IgD-negative memory B cell (primary cell): Measurements from ENCODE around the gene PSTPIP1. TPM values are rescaled to one million over a fixed set of nuclear protein-coding genes. Genes with fewer than 3 reads are reported as not detected.

Source experiments
- H3K27ac Mint-ChIP-seq, 3 donors: one replicate each; pipeline ENCODE4 v1.8.0; 2020 to 2022; ENCODE audit warnings: mild to moderate bottlenecking in 3 of 3, mixed read lengths in 3 of 3, moderate library complexity in 1 of 3
- H3K27me3 Mint-ChIP-seq: one replicate; pipeline ENCODE4 v1.8.0; 2021; ENCODE audit warnings: mixed read lengths
- H3K36me3 Mint-ChIP-seq: one replicate; pipeline ENCODE4 v1.8.0; 2020; ENCODE audit warnings: mild to moderate bottlenecking, mixed read lengths
- H3K4me1 Mint-ChIP-seq, 3 donors: one replicate each; pipeline ENCODE4 v1.8.0; 2020 to 2022; ENCODE audit warnings: mixed read lengths in 3 of 3, mild to moderate bottlenecking in 1 of 3
- H3K4me3 Mint-ChIP-seq, 4 donors: one replicate each; pipeline ENCODE4 v1.8.0; 2020 to 2022; ENCODE audit warnings: mild to moderate bottlenecking in 4 of 4, mixed read lengths in 4 of 4, moderate library complexity in 3 of 4
- H3K9me3 Mint-ChIP-seq, 3 donors: one replicate each; pipeline ENCODE4 v1.8.0; 2020 to 2021; ENCODE audit warnings: mixed read lengths in 3 of 3, mild to moderate bottlenecking in 1 of 3
- polyA plus RNA-seq: library from polyadenylated mRNA; unstranded; fragments of 300-500 nt; fragmentation: Illumina TruSeq; gene quantifications from one replicate; pipeline ENCODE4 v1.2.3, GENCODE V29; 2021

PSTPIP1 gene
- polyA plus RNA-seq, 1 donor from 2014 or later, result 37.3 TPM

DNA sequence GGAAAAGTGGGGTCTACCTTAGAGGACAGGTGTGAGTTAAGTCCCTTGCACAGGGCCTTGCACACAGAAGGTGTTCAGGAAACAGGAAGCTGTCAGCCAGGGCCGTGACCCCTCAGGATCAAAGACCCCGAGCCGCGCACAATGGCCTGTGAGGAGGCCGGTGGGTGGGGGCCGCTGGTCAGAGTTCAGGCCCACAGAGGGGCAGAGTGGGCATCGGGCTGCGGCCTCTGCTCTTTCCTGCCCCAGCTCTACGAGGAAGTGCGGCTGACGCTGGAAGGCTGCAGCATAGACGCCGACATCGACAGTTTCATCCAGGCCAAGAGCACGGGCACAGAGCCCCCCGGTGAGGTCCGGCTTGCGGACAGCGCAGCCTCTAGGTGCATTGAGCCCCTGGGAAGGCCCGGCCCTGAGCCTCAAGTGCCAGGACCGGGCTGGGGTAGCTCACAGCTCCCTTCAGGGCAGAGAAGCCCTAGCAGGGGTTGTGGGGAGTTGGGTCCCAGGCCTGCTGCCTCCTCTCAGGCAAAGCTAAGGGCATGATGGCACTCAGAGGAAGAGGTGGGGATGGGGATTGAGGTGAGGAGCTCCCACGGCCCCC lies 37.2 kb downstream of the PSTPIP1 start:
- no peak overlapping the region for H3K27ac Mint-ChIP-seq
- H3K36me3 Mint-ChIP-seq, result peaks cover under 1% of the 10 kb centered on the region
- H3K4me3 Mint-ChIP-seq, result no peak overlapping the region
- H3K27me3 Mint-ChIP-seq, result no peaks in the 10 kb centered on the region
- peaks cover 9 to 17% (median 13%) of the 10 kb centered on the region in 3 donors for H3K4me1 Mint-ChIP-seq
- peaks cover 0 to under 1% (median 0%) of the 10 kb centered on the region in 3 donors for H3K9me3 Mint-ChIP-seq

DNA sequence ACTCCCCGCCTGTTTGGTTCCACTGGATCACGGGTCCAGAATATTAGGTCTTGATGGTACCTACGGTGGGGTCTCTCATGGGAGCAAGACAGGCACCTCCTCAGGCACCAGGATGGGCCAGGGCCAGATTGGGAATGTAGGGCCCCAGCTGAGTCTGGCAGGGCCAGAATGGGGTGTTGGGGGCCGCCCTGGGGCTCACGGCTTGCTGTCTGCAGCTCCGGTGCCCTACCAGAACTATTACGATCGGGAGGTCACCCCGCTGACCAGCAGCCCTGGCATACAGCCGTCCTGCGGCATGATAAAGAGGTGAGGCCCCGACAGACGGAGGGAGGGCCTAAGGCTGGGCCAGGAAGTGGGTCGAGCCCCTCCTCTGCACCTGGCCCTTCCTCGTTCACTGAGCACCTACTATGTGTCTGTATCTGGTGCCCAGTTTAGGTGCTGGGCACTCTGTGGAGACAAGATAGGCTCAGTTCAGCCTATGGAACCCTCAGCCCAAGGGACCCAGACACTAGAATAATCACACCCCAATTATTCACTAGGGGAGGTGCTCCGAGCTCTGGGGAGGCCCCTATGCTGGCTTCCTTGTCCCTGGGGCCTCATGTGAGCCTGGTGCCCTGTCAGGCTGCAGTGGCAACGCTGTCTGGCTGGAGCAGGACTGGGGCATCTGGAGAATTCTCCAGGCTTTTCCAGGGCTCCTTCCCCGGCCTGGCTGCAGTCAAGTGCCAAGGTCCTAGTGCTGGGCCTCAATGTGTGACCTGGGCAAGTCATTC lies 37.9 kb downstream of the PSTPIP1 start:
- peaks cover 9 to 17% (median 13%) of the 10 kb centered on the region in 3 donors for H3K4me1 Mint-ChIP-seq
- H3K9me3 Mint-ChIP-seq, result peaks cover 0 to 5% (median 0%) of the 10 kb centered on the region in 3 donors
- H3K27me3 Mint-ChIP-seq, result no peaks in the 10 kb centered on the region
- H3K36me3 Mint-ChIP-seq, result peaks cover 2% of the 10 kb centered on the region
- H3K4me3 Mint-ChIP-seq, result peak overlapping the region in 1 of 4 donors; percentile 9
- peak overlapping the region in 1 of 3 donors; percentile 14 for H3K27ac Mint-ChIP-seq

DNA sequence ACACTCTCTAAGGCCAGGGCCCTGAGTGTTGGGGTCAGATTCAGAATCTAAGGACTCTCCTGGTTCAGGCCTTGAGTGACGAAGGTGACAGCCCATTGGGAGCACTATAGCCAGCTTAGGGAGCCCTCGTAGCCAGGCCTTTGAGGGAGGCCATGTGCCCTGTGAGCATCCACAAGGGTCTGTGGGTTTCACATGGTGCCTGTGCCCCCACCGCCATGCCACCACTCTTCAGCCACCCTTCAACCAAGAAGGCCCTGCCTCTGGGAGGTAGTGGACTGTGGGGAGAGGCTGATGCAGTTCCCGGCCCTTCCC lies 38.4 kb downstream of the PSTPIP1 start:
- Mint-ChIP-seq H3K36me3 (peaks cover 2% of the 10 kb centered on the region), H3K27me3 (no peaks in the 10 kb centered on the region), H3K4me3 (peak overlapping the region in 1 of 4 donors; percentile 9), H3K9me3 (peaks cover 0 to 5% (median 0%) of the 10 kb centered on the region in 3 donors), H3K4me1 (peaks cover 9 to 17% (median 13%) of the 10 kb centered on the region in 3 donors), H3K27ac (peak overlapping the region in 1 of 3 donors; percentile 14)

DNA sequence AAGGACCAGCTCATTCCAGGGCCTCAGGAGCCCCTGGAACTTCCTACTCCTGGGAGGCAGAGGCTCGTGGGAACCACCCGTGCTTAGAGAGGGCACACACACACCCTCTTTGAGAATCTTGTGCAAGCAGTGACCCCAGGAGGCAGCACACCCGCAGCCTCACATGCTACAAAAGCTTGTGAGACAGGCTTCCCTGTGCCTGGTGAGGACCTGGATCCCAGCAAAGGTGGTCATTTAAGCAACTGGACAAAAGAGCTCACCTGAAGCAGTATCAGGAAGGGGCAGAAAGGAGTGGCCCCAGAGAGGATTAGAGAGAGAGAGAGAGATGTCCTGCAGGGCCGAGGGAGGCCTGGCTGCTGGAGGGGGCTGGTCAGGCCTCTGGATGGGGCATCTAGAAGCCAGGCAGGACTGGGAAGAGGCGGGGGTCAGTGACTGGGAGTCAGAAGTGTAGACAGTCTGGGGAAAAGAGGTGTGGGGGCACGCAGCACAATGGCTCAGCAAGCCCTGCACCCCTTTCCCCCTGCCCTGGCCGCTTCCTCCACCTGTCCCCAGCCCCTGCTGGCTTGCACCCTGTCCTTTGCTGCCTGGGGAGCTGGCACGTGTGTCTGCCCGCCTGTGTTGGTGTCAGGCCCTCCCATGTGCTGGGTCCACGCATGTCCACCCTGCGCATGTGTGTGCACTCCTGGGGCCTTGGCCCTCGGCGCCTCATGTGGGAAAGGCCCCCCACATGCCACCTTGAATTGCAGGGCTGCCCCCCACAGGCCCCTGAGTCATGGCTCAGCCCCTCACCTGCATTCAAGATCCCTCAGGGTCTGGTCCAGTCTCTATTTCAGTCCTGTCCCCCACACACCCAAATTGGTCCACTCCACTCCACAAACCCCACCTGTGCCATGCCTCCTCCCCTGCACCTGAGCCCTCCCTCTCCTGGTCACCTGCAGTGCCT lies 39.1 kb downstream of the PSTPIP1 start:
- Mint-ChIP-seq H3K4me1 (peaks cover 12 to 17% (median 13%) of the 10 kb centered on the region in 3 donors), H3K27me3 (no peaks in the 10 kb centered on the region), H3K9me3 (peaks cover 0 to 5% (median 0%) of the 10 kb centered on the region in 3 donors), H3K4me3 (peak overlapping the region in 1 of 4 donors; percentile 9), H3K36me3 (peaks cover 2% of the 10 kb centered on the region), H3K27ac (peak overlapping the region in 2 of 3 donors; percentile 42 to 84)

DNA sequence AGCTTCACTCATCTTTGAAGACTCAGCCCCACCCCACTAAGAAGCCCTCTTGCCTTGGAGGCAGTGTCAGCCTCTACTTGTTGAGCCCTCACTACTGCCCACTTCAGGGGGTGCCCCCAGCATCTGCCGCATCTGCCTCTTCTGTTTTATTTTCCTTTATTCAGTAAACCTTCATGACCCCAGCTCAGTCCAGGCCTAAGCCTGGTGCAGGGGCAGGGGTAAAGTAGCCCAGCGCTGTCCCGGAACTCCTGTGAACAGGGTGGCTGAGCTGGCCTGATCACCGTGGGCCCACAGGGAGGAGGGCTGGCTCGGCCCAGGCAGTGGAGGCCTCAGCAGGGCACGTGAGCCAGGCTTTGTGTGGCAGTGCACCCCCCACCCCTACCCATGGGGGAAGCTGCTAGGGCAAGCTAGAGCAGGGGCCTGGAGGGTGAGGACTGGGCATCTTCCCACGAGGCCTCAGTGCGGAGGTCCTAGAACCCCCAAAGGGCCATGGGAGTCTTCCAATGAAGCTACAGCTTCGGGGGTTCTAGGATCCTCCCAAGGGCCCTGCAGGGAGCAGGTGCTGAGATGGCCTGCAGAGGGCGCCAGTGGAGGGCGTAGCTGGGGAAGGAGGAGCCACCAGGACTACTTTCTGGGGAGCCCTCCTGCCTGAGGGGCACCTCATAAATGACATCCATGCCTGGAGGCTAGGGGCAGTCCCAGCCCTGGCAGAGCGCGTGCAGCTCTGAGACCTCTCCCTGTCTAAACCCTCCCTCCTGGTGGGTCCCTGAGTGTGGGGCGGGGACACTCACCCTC lies 40.0 kb downstream of the PSTPIP1 start:
- H3K27ac Mint-ChIP-seq, result peak overlapping the region; percentile 53 to 86 (median 84)
- peak overlapping the region in 1 of 4 donors; percentile 9 for H3K4me3 Mint-ChIP-seq
- H3K27me3 Mint-ChIP-seq, result no peaks in the 10 kb centered on the region
- H3K4me1 Mint-ChIP-seq, result peaks cover 8 to 12% (median 11%) of the 10 kb centered on the region in 3 donors
- peaks cover 2% of the 10 kb centered on the region for H3K36me3 Mint-ChIP-seq
- H3K9me3 Mint-ChIP-seq, result peaks cover 0 to 5% (median 0%) of the 10 kb centered on the region in 3 donors

DNA sequence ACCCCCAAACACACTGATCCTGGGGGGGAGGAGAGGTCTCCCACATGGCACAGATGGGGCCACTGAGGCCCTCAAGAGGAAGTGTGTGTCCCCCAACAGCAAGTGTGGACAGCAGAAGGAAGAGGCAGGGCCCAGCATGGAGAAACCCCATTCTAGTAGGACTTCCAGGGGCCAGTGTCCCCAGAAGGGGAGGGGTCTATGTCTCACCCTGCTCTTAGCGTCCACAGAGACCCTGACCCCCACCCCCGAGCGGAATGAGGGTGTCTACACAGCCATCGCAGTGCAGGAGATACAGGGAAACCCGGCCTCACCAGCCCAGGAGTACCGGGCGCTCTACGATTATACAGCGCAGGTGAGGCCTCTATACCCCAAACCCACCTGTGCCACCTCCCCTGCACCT lies 40.7 kb downstream of the PSTPIP1 start:
- Mint-ChIP-seq H3K4me3 (peak overlapping the region in 1 of 4 donors; percentile 43), H3K27me3 (no peaks in the 10 kb centered on the region), H3K9me3 (peaks cover 0 to 5% (median 0%) of the 10 kb centered on the region in 3 donors), H3K27ac (peak overlapping the region; percentile 53 to 86 (median 84)), H3K36me3 (peaks cover 2% of the 10 kb centered on the region), H3K4me1 (peaks cover 7 to 12% (median 10%) of the 10 kb centered on the region in 3 donors)

DNA sequence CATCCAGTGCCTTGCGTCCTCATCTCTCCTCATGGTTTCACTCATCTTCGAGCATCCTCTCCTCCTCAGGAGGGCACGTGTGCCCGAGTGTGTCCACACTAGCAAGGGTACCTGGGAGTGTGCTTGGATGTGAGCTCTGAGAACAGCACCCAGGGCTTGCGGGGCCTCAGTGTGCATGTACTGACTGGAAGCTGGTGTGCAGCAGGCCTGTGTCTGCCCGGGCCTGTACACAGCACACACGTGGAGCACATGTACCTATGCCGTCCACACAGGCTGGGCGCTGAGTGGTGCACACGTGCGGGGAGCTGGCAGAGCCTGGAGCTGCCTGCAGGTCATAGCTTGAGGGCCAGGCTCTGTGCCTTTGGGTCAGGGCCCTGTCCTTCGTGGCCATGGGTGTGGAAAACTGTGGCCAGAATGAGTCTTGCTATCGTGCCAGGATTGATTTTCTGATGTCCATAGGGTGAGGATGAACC lies 41.1 kb downstream of the PSTPIP1 start:
- Mint-ChIP-seq H3K36me3 (peaks cover 2% of the 10 kb centered on the region), H3K9me3 (peaks cover 0 to 5% (median 0%) of the 10 kb centered on the region in 3 donors), H3K4me1 (peaks cover 7 to 16% (median 14%) of the 10 kb centered on the region in 3 donors), H3K27me3 (no peaks in the 10 kb centered on the region), H3K27ac (peak overlapping the region in 2 of 3 donors; percentile 85 to 86), H3K4me3 (peak overlapping the region in 1 of 4 donors; percentile 40)

DNA sequence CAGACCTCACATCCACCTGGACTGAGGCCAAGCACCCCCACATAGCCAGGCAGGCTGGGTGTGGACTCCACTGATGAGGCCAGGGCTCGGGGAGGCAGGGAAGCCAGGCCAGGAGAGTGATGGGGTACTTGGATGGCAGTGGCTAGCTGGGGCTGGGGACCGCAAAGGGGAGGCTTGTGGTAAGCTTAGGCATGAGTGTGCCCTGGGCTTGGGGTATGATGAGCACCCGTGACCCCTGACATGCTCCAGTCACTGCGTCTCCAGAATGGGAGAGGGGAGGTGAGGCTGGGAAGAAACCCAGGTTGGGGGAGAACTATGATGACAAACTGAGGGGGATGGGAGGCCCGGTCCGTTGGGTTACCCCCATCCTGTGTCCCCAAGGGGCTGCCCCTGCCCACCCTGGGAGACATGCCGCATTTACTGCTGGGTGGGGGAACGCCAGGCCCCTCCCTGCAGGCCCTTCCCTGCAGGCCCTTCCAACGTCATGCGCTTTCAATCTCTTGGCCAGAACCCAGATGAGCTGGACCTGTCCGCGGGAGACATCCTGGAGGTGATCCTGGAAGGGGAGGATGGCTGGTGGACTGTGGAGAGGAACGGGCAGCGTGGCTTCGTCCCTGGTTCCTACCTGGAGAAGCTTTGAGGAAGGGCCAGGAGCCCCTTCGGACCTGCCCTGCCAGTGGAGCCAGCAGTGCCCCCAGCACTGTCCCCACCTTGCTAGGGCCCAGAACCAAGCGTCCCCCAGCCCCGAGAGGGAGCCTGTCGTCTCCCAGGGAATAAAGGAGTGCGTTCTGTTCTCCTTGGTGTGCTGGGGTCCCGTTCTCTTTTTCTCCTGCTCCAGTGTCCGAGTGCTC lies 41.8 kb downstream of the PSTPIP1 start:
- peaks cover 3% of the 10 kb centered on the region for H3K36me3 Mint-ChIP-seq
- H3K9me3 Mint-ChIP-seq, result peaks cover 0 to 5% (median 0%) of the 10 kb centered on the region in 3 donors
- peak overlapping the region in 2 of 4 donors; percentile 37 to 40 for H3K4me3 Mint-ChIP-seq
- H3K4me1 Mint-ChIP-seq, result peaks cover 4 to 12% (median 9%) of the 10 kb centered on the region in 3 donors
- H3K27ac Mint-ChIP-seq, result peak overlapping the region in 2 of 3 donors; percentile 7 to 85
- no peaks in the 10 kb centered on the region for H3K27me3 Mint-ChIP-seq

DNA sequence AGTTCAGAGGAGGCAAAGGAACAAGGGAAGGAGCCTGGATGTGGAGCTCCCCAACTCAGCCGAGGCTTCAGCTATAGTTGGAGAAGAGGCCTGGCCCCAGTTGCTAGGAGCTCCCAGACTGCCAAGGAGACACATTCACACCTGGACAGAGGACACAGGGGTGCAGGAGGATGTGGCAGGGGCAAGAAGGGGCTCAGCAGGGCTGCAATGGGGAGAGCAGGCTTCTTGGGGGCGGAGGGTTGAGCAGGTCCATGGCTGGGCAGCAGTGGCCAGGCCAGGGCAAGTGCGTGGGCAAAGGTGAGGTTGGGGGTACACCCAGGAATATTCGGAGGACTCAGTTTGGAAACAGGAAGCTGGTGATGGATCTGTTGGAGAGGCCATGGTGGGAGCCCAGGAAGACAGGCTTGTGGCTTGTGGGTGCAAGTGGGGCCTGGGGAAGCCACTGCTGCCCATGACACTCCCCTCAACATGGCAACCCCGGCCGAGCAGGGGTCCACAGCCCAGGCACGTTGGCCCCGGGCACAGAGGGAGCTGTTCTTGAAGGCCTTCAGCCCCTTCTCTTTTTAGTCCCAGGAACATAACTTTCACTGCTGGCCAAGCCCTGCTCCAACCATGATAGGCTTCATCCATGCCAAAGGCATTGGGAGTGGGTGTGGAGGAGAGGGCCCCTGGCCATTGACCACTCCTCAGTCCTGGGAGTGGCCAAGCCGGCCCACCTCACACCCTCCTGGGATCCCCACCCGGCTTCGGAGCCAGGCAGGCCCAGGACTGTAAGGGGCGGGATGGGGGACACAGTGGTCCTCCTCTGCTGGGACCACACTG lies 42.7 kb downstream of the PSTPIP1 start:
- H3K27me3 Mint-ChIP-seq, result no peaks in the 10 kb centered on the region
- peak overlapping the region in 2 of 4 donors; percentile 58 to 73 for H3K4me3 Mint-ChIP-seq
- peaks cover 4% of the 10 kb centered on the region for H3K36me3 Mint-ChIP-seq
- H3K9me3 Mint-ChIP-seq, result peaks cover 0 to 5% (median 0%) of the 10 kb centered on the region in 3 donors
- H3K4me1 Mint-ChIP-seq, result peaks cover 4 to 13% (median 10%) of the 10 kb centered on the region in 3 donors
- peak overlapping the region; percentile 23 to 85 (median 23) for H3K27ac Mint-ChIP-seq

DNA sequence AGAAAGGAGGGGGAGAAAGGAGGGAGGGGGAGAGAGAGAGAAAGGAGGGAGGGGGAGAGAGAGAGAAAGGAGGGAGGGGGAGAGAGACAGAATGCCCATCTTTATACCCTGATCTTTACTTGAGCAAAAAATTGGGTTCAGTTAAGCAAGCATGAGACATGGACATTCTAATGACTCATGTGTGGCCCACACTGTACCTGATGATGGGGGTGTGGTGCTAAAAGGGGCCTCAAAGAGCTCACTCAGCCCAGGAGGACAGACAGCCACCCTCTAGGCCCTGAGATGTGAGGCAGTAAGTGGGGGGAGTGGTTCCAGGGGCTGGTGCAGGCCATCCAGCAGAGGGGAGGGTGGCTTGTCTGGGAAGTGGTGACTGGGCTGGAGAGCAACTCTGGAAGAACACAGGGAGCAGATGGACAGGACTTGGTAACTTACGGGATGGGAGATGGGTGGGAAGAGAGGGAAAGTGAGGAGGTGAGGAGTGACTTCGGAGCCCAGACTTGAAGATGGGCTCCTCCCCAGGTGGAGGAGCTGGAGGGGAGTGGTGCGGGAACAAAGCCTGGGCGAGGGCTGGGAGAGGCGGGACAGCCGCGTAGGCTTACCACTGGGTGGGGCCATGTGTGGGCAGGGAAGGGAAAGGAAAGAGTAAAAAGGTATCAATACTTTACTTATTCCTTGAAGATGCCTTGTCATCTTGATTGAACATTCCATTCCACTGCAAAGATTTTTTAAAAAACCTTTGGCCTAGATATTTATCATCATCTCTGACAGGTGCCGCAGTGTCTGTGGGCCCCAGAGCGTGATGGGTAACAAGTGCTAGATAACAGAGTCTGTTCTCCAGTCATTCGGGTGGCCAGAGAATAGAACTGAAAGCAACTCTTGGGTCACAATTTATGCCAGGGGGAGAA lies 43.6 kb downstream of the PSTPIP1 start:
- Mint-ChIP-seq H3K27me3 (no peaks in the 10 kb centered on the region), H3K27ac (no peak overlapping the region), H3K4me3 (peak overlapping the region in 1 of 4 donors; percentile 45), H3K9me3 (peaks cover 0 to 5% (median 0%) of the 10 kb centered on the region in 3 donors), H3K4me1 (peaks cover 4 to 13% (median 11%) of the 10 kb centered on the region in 3 donors), H3K36me3 (peaks cover 4% of the 10 kb centered on the region)

DNA sequence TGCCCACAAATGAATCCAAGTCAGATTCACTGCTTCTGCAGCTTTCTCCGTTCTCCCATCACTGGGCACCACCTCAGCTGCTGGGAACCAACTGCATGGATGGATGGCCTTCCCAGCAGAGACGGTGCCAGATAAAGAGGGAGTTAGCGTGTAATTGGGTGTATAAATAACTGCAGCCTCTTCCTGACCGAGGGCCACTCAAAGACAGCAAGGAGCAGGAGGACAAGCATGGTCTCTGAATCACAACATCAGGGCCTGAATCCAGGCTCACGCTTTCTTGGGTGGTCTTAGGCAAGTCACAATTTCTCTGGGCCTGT lies 44.2 kb downstream of the PSTPIP1 start:
- H3K27me3 Mint-ChIP-seq, result no peaks in the 10 kb centered on the region
- H3K27ac Mint-ChIP-seq, result no peak overlapping the region

DNA sequence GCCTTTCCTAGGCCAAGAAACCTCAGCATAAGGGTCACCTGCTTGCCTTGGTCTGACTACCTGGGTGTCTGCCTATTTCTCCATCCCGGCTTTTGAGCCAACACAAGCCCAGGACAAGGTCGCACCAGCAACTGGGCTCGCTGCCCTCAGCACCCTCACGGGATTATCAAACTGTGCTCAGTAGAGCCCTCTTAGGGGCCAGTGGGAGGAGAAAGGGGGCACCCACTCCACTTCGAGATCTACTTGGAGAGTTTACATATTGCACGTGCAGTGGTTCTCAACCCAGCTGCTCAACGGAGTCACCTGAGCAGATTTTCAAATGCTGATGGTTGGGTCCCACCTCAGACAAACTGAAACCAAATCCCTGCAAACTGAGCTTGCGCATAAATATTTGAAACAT lies 44.9 kb downstream of the PSTPIP1 start:
- Mint-ChIP-seq H3K4me3 (no peak overlapping the region), H3K9me3 (peaks cover 0 to 5% (median 0%) of the 10 kb centered on the region in 3 donors), H3K27ac (no peak overlapping the region), H3K4me1 (peaks cover 9 to 21% (median 20%) of the 10 kb centered on the region in 3 donors), H3K36me3 (peaks cover 4% of the 10 kb centered on the region), H3K27me3 (no peaks in the 10 kb centered on the region)

More for the DNA sequence above, 44.2 kb downstream of the PSTPIP1 start:
- Mint-ChIP-seq H3K4me3 (no peak overlapping the region), H3K36me3 (peaks cover 4% of the 10 kb centered on the region), H3K9me3 (peaks cover 0 to 5% (median 0%) of the 10 kb centered on the region in 3 donors), H3K4me1 (peaks cover 6 to 17% (median 13%) of the 10 kb centered on the region in 3 donors)
